Measurements from ENCODE around the gene USP16.
A peak's percentile ranks its signal among the peaks of the same experiment; 100 is the strongest.

USP16 gene

GRCh38 chr21:29034678-29035077, 10.2 kb downstream of the USP16 start:
- DNase-seq = no peak

- no peak for DNase-seq
These were observed 27.8 kb downstream of the USP16 start for GRCh38 chr21:29052224-29052623.

GRCh38 chr21:29053011-29053553, 28.6 kb downstream of the USP16 start:
- no peak for DNase-seq

GRCh38 chr21:29053656-29054055, 29.2 kb downstream of the USP16 start:
- no peak for DNase-seq

GRCh38 chr21:29055080-29055479, 30.6 kb downstream of the USP16 start:
- no peak for DNase-seq

- DNase-seq = no peak
These were observed 31.5 kb downstream of the USP16 start for GRCh38 chr21:29056005-29056404.

- DNase-seq = no peak
These were observed 32.1 kb downstream of the USP16 start for GRCh38 chr21:29056538-29057050.

GRCh38 chr21:29064850-29065481, 40.5 kb downstream of the USP16 start:
- DNase-seq = no peak

- DNase-seq = no peak
These were observed 48.4 kb downstream of the USP16 start for GRCh38 chr21:29072873-29073221.

- peak; percentile 100 for DNase-seq
These were observed 48.9 kb downstream of the USP16 start, which contains the start of gene CCT8 for GRCh38 chr21:29073222-29074006. TSS of gene CCT8 (minus strand) at chr21:29073648. CDS start at chr21:29073590, 58 bp downstream.

- DNase-seq = no peak
These were observed 49.5 kb downstream of the USP16 start for GRCh38 chr21:29074007-29074376.

GRCh38 chr21:29074783-29075182, 50.3 kb downstream of the USP16 start:
- no peak for DNase-seq

- no peak for DNase-seq
These were observed 51.4 kb downstream of the USP16 start for GRCh38 chr21:29075706-29076466.

- DNase-seq = peak; percentile 47
These were observed 52.5 kb downstream of the USP16 start for GRCh38 chr21:29076731-29077640.

- peak; percentile 69 for DNase-seq
These were observed 53.2 kb downstream of the USP16 start for GRCh38 chr21:29077651-29078090.

- DNase-seq = no peak
These were observed 54.6 kb downstream of the USP16 start for GRCh38 chr21:29078869-29079767.

GRCh38 chr21:29080454-29080941, 56.0 kb downstream of the USP16 start:
- no peak for DNase-seq

- DNase-seq = no peak
These were observed 57.8 kb downstream of the USP16 start for GRCh38 chr21:29082046-29082815.

GRCh38 chr21:29083306-29083705, 58.8 kb downstream of the USP16 start:
- no peak for DNase-seq

GRCh38 chr21:29084372-29084771, 59.9 kb downstream of the USP16 start:
- DNase-seq = no peak
